ENCODE results near the gene TOP1.
A peak's percentile ranks its signal among the peaks of the same experiment; 100 is the strongest.

Gene TOP1

DNA sequence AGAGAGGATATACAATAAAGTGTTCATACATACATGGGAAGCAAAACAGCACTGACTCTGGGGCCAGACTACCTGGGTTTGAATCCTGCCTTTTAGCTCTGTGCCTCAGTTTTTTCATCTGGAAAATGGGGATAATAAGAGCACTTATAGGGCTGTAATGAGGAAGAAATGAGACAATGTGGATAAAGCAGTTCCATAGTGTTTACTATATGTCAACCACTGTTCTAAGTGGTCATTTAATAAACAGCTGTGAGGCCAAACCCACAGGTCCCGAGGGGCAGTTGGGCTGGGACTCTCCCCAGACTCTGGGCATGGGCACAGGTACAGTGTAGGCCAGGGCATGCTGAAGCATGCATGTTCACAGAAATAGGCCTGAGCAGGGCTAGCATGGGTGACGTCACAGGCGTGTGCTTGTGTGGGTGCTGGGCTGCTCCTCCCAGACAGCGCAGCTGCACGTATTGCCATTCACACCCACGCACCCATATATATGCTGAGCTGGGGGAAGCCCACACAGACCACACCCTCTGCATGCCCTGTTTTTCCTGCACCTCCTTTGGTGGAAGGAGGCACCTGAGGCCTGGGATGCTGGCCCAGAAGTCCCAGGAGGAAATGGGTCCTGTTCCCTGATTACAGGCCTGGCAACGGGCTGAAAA is 105.2 kb downstream of the TOP1 start:
- DNase-seq: no peak

DNA sequence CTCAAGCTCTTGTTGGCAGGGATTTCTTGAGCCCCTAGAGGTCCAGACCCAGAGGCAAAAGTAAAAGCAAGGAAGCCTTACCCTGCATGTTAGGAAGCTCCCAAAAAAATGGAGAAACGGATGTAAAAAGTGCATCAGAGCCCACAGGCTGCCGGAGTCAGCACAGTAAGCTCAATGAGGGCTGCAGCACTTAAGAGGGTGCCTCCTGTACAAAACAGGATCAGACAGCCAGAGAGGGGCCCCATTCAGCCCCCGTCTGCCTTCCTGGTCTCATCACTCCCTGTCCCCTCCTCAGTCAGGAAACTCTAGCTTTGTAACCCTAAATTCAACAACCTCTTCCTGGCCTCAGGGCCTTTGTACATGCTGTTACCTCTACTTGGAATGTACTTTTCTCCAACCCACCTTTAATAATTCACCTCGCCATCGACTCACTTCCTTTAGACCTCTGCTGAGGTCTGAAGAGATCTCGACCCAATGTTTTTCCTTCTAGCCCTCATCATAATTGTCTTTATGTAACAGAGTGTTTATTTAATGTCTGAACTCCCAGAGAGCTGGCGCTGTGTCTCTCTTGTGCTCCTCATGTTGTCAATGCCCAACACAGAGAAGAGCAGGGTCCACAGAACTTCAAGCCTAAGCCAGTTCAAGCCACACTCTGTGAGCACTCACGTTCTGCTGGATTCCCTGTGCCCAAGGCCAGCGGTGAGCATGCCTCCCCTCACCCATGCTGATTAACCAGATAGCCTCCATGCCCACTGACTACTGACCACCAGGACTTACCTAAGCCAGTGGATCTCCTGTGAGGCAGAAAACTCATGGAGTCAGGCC is 106.0 kb downstream of the TOP1 start:
- no peak for DNase-seq

DNA sequence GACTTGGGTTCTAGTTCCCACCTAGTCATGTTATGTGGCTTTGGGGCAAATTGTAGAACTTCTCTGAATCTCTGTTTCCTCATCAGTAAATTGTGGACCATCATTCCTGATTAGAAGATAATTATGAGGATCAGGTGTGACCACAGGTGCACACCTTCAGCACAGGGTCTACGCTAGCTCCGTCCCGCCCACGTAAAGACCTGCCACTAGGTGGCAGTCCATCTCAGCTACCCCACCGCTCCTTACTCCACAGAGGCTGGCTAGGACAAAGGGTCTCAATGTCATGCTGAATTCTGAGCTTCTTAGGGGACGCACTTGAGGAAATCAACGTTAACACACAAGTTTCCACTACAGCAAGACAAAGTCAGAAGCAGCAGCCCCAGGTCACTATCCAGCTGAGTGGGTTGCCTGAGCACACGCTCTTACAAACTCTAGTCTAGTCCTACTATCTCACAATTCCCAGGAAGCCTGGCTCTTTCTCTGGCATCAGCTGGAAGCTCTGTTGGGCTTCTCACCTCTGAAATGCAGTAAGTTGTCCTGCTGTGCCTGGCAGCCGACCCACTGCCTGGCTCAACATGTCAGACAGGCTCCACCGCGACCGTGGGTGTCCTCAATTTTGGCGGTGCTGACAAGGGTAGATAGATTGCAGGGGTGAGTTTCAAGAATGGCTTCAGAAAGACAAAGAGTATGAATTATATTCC is 106.7 kb downstream of the TOP1 start:
- DNase-seq: no peak

DNA sequence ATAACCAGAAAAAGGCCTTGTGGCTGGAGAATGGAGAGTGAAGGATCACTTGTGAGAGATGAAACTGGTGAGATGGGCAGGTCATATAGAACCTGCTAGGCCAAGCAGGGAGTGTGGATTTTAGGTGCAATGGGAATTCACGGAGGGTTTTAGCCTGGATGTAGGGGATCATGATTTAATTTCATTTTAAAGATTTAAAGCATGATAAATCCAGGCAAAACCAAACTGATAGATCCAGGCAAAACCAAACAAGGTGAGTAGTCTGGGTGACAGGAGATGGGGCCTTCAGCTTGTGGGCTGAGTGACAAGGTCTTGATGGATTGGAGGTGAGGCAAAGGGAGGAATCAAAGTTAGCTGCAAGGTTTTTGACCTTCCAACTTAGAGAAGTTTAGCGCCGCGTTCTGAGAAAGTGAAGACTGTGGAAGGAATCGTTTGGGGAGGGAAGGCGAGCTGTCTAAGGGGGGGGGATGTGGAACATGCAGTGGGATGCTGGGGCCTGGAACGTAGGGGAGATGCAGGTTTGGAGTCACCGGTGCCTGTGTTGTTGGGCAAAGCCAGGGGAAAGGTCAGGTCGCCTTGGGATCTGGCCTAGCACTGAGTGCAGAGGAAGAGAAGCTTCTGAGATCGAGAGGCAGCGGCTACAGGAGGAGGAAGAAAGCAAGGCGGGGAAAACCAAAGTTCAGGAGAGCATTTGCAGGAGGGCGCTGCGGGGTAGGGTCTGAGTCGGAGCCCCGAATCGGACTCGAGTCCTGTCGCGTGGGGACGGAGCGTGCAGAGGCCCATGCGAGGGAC is 107.5 kb downstream of the TOP1 start:
- DNase-seq: no peak

DNA sequence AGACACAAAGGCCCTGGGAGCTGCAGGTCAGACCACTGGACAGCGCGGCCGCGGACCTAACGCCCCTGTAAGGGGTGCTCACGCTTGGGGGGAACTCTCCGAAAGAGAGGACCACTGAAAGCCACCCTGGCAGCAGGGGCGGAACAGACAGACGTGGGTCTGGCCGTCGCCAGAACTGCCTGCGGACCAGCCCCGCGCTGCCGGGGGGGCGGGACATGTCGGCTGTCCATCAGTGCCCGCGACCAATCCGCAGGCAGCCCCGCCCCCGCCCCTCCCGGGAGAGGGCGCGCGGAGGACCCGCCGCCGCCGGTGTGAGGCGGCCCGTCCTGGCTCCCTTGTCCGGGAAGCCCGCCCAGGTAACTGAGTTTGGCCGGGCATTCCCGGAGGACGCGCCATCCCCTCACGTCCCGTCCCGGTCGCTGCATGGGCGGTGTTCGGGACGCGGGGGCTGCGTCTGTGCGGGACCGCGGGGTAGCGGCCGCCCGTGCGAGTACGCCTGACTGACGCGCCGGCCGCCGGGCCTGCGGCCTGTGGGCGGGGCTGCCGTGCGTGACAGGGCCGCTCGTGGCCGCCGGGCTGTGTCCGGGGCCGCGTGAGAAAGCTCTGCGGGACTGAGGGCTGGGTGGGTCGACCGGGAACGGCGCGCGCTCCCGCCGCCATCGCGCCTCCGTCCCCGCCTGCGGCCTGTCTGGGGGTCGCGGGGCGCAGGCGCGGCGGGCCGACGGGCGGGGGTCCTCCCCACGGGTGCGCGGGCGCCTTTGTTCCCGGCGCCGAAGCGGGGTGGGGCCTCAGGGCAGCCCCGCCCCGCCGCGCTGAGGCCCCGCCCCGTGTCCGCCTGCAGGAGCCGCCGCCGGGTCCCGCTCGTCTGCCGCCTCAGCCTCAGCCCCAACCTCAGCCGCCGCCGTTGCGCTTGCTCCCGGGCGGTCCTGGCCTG is 108.3 kb downstream of the TOP1 start, which contains the start of gene PLCG1:
TSS of gene PLCG1 (plus strand) at position 864 of the 934 bp plus-strand sequence. CDS start 99 bp downstream, outside the sequence.
- peak; percentile 76 for DNase-seq

DNA sequence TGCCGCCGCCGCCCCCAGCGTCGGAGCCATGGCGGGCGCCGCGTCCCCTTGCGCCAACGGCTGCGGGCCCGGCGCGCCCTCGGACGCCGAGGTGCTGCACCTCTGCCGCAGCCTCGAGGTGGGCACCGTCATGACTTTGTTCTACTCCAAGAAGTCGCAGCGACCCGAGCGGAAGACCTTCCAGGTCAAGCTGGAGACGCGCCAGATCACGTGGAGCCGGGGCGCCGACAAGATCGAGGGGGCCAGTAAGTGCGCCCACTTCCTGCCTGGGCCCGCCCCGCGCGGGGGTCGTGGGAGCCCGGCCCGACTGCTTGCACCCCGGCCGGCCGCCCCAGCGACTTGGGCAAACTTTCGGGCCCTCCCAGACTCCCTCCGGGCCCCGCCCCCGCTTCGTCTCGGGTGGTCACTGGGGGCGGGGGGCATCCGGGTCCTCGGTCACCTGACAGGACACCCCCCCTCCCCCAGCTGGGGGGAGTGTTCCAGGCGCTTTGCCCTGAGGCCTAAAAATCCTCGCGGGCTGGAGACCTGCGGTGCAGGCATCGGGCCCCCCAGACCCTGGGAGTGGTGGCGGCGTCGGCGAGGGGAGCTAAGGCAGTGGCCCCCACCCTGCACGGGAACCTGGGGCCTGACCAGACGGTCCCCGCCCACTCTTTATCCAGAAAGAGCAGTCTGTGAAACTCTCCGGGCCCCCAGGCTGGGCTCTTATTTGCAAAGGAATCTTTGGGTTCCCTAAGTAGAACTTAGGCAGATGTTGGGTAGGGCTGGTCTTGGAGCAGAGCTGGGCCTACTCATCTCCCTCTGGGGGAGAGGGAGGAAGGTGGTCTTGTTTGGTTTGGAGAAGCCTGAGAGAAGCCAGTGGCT is 109.2 kb downstream of the TOP1 start:
- peak; percentile 56 for DNase-seq

DNA sequence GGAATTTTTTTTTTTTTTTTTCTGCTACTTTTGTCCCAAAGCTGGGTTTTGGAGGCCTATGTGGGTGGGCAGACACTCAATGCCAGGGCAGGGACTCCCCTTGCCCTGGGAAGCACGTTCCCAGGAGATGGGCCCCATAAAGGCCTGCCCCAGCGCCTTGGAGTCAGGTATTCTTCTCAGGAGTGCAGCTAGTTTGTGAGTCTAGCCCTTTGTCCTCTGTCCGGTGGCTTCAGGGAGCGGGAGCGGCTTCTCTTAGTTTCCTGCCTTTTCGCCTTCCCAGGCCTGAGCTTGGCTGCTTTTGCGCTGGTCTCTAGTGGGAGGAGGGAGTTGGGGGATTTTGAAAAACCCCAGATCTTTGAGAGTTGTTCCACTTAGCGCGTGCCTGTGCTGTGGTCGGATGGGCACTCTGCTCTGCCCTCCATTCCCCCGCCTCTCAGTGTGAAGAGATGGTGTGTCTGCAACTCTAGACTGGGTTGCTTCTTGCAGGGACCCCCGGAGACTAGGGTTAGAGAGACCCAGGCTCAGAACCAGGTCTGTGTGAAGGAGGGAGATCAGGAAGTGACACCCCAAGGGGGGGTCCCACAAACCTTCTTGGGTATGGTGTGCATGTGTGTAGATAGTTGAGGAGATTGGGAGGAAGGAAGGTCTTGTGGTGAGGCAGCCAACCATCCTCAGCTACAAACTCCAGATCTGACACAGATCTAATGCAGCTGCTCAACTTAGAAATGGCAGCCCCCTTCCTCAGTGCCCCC is 110.0 kb downstream of the TOP1 start:
- no peak for DNase-seq

DNA sequence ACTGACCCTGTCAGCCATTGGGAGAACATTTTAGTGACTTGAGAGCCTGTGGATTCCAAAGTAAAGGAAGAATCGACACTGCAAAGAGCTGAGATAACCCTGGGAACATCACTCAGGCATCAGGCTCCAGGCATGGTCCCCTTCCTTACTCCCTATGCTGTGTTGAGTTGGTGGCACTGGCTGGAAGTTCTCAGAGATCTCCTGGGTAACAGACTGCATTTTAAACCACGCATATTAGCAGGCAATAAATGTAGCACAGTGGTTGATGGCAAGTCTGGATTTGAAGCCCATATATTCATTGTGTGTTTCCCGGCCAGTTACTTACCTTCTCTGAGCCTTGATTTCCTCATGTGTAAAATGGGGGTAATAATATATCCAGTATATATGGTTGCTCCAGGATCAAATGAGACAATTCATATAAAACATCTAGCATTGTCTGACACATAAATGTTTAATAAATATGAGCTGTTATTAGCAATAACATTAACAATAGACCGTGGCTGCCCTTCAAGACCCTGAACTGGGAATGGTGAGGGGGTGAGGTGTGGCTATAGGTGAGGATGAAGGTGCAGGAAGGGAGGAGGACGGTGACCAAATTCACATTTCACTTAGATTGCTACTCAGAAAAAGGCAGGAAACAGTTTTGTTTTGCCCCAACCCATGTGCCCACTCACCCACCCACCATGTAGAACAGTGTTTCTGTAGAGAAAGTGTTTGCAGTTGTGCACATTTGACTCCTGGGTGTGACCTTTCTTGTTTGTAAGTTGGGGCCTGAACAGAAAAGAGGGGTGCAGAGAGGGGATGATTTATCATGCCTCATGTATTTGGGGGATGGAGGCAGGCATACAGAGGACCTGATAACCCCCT is 110.8 kb downstream of the TOP1 start:
- DNase-seq: no peak

DNA sequence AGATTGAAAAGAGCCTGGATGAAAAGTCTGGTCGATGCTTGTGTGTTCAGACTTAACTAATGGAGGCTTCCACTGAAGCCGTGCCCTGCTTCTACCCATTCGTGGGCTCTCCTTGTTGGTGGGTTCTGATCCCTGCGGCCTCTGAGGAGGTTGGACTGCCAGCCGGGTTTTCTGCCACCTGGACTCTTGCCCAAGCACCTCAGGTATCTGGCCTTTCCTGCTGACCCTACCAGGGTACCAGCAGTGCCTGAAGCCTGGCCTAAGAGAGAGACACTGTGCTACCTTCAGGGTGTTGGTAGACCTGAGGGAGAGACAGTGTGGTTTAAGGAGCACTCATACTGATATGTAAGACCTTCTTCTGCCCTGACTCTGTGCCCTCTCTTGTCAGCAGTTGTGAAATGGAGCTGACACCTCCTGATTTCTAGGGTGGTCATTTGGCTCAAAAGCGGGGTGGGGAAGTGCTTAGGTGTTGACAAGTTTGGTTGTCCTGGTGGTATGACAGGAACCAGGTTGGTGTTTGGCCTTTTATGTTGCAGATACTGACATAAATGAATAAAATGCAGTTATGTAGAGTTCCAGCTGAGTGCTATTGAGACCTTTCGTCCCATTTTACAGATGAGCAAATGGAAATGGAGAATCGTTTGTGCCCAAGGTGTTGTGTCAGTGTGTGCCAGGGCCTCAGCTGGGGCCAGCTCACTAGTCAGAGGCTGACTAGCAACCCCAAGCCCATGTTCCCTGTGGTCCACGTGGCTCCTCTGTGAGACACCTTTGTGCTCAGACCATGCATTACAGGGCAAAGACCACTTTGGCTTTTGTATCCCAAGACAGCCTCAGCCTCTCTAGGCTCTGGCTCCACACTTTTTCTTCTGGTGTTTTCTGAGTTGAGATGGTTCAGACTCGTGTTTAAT is 111.9 kb downstream of the TOP1 start:
- no peak for DNase-seq

DNA sequence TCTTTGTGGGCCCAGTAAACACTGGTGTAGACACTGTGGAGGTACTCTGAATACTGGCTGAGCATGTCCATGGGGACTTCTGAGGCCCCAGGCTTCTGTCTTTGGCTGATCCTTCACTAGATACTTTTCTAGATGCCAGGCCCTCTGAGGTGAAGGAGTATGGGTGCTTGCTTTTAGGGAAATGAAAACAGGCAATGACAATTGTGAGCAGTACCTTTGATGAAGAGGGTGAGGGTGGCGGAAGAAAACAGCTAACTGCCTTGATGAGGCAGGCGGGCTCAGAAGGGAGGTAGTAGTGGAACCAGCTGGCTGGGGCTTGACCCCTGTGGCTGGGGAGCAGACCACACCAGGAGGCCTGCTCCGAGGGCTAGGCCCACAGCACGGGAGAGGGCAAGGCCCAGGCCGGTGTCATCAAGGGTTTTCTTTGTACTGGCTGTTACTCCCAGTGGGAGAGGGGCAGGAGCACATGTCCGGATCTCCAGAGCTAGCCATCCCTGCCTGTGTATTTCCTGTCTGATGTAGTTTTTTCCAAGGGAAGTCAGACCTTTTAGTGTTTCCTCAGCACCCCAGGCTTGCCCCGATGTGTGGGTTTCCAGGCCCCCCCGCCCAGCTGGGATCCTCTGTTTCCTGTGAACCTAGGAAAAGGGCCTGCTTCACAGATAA is 112.7 kb downstream of the TOP1 start:
- no peak for DNase-seq

DNA sequence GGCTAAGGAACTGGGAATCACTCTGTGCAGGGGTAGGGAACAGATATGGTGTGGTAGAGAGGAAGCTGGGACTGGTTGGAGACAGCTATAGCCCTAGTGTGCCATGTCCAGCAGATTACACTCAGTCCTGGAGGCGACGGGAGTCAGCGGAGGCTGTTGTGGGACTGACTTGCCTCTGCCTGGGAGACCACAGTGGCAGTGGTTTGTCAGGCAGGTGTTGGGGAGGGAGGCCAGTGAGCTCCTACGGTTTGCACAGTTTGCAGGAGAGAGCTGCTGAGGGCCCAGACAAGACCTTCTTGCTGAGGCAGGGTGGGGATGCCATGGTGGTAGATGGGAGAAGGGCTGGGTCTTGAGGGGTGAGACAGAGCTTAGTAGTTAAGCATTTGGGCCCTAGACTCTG is 113.6 kb downstream of the TOP1 start:
- no peak for DNase-seq

DNA sequence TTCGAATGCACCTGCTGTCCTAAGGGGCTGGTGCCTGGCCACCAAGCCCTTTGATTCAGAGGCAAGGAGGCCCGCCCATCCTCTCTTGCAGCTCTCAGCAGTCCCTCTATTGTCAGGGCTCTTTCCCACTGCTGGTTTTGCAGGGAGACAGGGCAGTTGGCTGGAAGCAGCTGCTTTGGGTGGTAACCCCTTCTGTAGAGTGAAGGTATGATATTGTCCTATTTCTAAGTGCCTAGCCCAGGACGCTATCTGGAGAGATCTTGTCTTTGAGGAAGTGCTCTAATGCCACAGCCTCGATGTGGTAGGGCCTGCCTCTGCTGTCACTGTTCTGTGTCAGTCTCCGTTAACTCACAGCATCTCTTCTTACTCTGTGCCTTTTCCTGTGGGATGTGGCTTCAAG is 114.3 kb downstream of the TOP1 start:
- DNase-seq: no peak

DNA sequence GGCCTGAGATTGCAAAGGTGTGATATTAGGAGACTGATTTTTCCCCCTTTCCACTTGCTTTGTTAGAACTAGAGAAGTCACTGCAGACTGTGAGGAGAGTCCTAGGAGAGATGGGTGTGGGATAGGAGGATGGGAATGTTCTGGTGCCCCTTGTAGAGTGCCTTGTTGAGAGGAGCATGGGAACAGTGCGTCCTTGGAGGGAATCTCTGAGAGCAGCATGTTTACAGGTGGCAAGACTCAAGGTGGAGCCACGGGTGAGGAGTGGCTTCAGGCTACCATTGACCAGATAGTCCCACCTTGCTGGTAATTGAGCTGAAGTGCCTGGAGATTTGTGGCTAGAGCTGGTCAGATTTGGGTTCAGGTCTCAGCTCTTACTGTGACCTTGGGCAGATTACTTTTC is 114.7 kb downstream of the TOP1 start:
- no peak for DNase-seq

DNA sequence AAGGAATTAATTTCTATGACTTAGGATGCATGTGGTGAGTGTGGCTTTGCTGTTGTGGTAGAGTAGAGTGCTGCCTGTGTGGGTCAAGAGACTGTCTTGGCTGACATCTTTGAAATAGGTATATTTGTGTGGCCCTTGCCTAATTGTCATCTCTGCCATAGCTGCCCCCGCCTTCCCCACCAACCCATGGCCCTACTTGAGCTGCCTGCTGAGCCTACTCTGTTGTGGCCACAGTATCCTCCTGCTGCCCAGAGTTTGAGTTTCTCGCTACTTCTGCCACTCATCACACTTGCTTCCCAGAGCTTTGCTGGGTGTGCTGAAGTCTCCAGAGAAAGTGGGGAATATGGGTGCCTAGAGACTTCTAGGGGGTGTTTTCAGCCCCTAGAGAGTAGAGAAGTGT is 116.7 kb downstream of the TOP1 start:
- no peak for DNase-seq

DNA sequence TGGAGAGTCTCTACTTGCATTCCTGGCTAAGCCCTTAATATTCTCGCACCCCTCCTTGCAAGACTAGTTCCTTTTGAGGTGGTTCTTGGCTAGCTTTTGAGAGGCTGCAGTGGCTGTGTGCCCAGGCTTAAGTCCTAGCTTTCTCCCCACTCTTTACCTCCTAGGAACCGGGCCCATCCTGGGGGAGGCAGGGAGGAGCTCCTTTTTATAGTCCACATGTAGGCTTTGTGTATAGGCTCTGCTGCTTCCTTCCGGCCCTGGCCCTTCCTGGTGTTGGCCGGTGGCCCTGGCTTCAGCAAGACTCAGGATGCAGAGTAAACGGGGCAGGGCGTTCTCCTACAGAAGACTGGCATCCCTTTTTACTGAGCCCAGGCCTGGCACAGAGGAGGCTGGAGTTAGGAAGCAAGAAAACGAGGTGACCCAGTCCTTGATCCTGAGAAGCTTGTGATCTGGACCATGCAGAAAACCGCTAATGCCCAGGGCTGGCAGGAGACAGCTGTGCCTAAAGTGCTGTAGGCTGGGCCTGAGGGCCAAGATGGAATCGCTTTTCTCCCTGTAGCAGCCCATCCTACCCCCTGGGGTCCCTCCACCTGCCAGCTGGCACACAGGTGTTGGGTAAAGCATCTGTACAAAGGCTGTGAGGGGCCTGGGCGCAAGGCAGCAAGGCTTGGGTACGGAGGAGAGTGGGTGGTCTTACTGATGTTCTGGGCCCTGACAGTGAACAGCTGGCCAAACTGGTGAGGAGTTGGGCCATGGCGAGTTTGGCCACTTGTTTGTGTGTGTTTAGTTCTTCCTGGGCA is 117.4 kb downstream of the TOP1 start:
- DNase-seq: no peak

DNA sequence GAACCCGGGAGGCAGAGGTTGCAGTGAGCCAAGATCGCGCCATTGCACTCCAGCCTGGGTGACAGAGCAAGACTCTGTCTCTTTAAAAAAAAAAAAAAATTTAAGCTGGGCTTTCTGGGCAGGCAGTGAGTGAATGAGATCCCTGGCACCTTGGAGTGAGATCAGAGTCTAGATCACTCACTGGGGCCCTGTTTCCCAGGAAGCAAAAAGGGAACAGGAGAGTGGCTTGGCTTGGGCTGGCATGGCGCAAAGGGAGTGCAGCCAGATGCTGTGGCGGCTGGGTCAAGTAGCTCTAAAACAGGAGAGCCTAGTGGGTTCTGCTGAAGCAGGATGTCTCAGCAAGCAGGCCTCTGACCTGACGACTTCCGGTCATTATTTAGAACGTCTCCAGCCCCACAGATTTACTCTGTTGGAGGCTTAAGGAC is 119.2 kb downstream of the TOP1 start:
- no peak for DNase-seq

All from activated gamma-delta T cell (primary cell).